Brain microvascular endothelial cell (primary cell): ENCODE results near the gene COX6B1.

Source experiments
- DNase-seq: peaks from one replicate; pipeline ENCODE4 v3.0.0-alpha.2; 2020
- H3K27ac ChIP-seq: fragments of 250-450 bp; sonication (Bioruptor Pico); 2 replicates; pipeline ENCODE4 v1.5.1; 2020; ENCODE audit warnings: mild to moderate bottlenecking, moderate library complexity
- H3K27me3 ChIP-seq: fragments of 250-450 bp; sonication (Bioruptor Pico); replicated peaks from 2 replicates; pipeline ENCODE4 v1.5.1; 2020; ENCODE audit warnings: mild to moderate bottlenecking
- H3K36me3 ChIP-seq: fragments of 250-450 bp; sonication (Bioruptor Pico); replicated peaks from 2 replicates; pipeline ENCODE4 v1.5.1; 2020; ENCODE audit warnings: mild to moderate bottlenecking
- H3K4me3 ChIP-seq: 2 replicates; pipeline ENCODE4 v1.5.1; 2011; ENCODE audit warnings: low read depth, mild to moderate bottlenecking, control low read depth, low read length, moderate library complexity
- CTCF ChIP-seq: IDR thresholded peaks from 2 replicates; pipeline ENCODE4 v1.5.1; 2011; ENCODE audit warnings: low read depth, mild to moderate bottlenecking, moderate library complexity, low read length, control low read depth, inconsistent platforms; ENCODE audit errors: missing control alignments
- in situ Hi-C: cut with HindIII; loops from 2 replicates; pipeline ENCODE4 v1.10.0; 2017; ENCODE audit warnings: low sequenced_read_pairs, low pct_ligation_motif_present

The COX6B1 gene

GRCh38 chr19:35661995-35662340 is 13.8 kb downstream of the COX6B1 start:
- H3K36me3 ChIP-seq, result peaks cover 11% of the 10 kb centered on the region
- DNase-seq, result no peak
- TF ChIP-seq CTCF, result no peak
- no peak overlapping the region for H3K4me3 ChIP-seq
- no peaks in the 10 kb centered on the region for H3K27me3 ChIP-seq
- in situ Hi-C loops, result no loop called here
- no peak overlapping the region for H3K27ac ChIP-seq

- DNase-seq, result no peak
- no peak for TF ChIP-seq CTCF
- Histone ChIP-seq H3K27me3 (no peaks in the 10 kb centered on the region), H3K36me3 (peaks cover 3% of the 10 kb centered on the region), H3K4me3 (no peak overlapping the region), H3K27ac (no peak overlapping the region)
- in situ Hi-C loops, result no loop called here
These were observed 15.9 kb downstream of the COX6B1 start for GRCh38 chr19:35663981-35664380.

- TF ChIP-seq CTCF, result no peak
- Histone ChIP-seq H3K4me3 (no peak overlapping the region), H3K27me3 (no peaks in the 10 kb centered on the region), H3K27ac (no peak overlapping the region), H3K36me3 (no peaks in the 10 kb centered on the region)
- in situ Hi-C loops, result no loop called here
- DNase-seq, result no peak
These were observed 17.0 kb downstream of the COX6B1 start for GRCh38 chr19:35665157-35665556.

GRCh38 chr19:35665604-35666003 is 17.5 kb downstream of the COX6B1 start:
- in situ Hi-C loops, result no loop called here
- H3K4me3 ChIP-seq, result no peak overlapping the region
- no peak for DNase-seq
- no peak for TF ChIP-seq CTCF
- no peaks in the 10 kb centered on the region for H3K27me3 ChIP-seq
- no peak overlapping the region for H3K27ac ChIP-seq
- H3K36me3 ChIP-seq, result no peaks in the 10 kb centered on the region

GRCh38 chr19:35666251-35666913 is 18.3 kb downstream of the COX6B1 start, which contains the start of gene UPK1A:
Gene UPK1A (plus strand): TSS chr19:35666517. CDS start chr19:35666813, 296 bp downstream.
- in situ Hi-C loops, result no loop called here
- Histone ChIP-seq H3K27ac (no peak within 1 kb of the TSS), H3K36me3 (no peaks in the 10 kb centered on the region), H3K4me3 (no peak within 1 kb of the TSS), H3K27me3 (no peaks in the 10 kb centered on the region)
- TF ChIP-seq CTCF, result no peak
- DNase-seq, result no peak

- no peak overlapping the region for H3K4me3 ChIP-seq
- in situ Hi-C loops, result no loop called here
- H3K36me3 ChIP-seq, result no peaks in the 10 kb centered on the region
- TF ChIP-seq CTCF, result no peak
- no peak overlapping the region for H3K27ac ChIP-seq
- H3K27me3 ChIP-seq, result no peaks in the 10 kb centered on the region
- DNase-seq, result no peak
These were observed 21.4 kb downstream of the COX6B1 start for GRCh38 chr19:35669566-35669965.
